Spinal cord (tissue), 10 donors: ENCODE data around the gene ZC3H7B. TPM values are rescaled to one million over a fixed set of nuclear protein-coding genes. Genes with fewer than 3 reads are reported as not detected.

Experiments
- DNase-seq, 6 donors: peaks; one replicate each; pipeline versions ENCODE4 v3.0.0 to v3.0.0-alpha.2; 2013 to 2015; ENCODE audit warnings: low spot score in 6 of 6, low read depth in 4 of 6
- H3K27ac ChIP-seq: one replicate; pipeline ENCODE4 v1.5.1; 2013; ENCODE audit warnings: low read depth, low read length, control low read depth
- H3K27me3 ChIP-seq: one replicate; pipeline ENCODE4 v1.6.1; 2013; ENCODE audit warnings: low read length; ENCODE audit not compliant: control insufficient read depth, insufficient read depth
- H3K36me3 ChIP-seq: one replicate; pipeline ENCODE4 v1.6.1; 2013; ENCODE audit warnings: low read length; ENCODE audit not compliant: control insufficient read depth, insufficient read depth
- H3K4me1 ChIP-seq: one replicate; pipeline ENCODE4 v1.6.1; 2013; ENCODE audit warnings: low read length; ENCODE audit not compliant: control insufficient read depth, insufficient read depth
- H3K4me3 ChIP-seq: one replicate; pipeline ENCODE4 v1.5.1; 2013; ENCODE audit warnings: low read depth, low read length, control low read depth
- H3K9me3 ChIP-seq: one replicate; pipeline ENCODE4 v1.6.1; 2013; ENCODE audit warnings: low read length; ENCODE audit not compliant: control insufficient read depth, insufficient read depth
- WGBS: methylation state at CpG from one replicate; pipeline ENCODE4 v1.1.5; 2013; ENCODE audit warnings: missing lambda C conversion rate; ENCODE audit not compliant: insufficient coverage; 5-methylcytosine and 5-hydroxymethylcytosine counted together
- polyA plus RNA-seq, 2 donors: library from polyadenylated mRNA; unstranded; fragments of 120-200 nt; gene quantifications; one replicate each; pipeline ENCODE4 v1.2.1, GENCODE V29; 2013; ENCODE audit not compliant: insufficient read length in 2 of 2
- total RNA-seq, 2 donors: library from RNA; depleted of rRNA in 1 of 2; stranded (reverse); fragments of 120-200 nt in 1 of 2; fragments of >200 nt in 1 of 2; gene quantifications; one replicate each; pipeline versions ENCODE4 v1.2.3 to v1.2.4, GENCODE V29; 2013 to 2014
- donor health status: healthy.

The ZC3H7B gene
- total and polyA plus RNA-seq, 4 donors, result 41.6 to 108 (median 82.4) TPM

DNA sequence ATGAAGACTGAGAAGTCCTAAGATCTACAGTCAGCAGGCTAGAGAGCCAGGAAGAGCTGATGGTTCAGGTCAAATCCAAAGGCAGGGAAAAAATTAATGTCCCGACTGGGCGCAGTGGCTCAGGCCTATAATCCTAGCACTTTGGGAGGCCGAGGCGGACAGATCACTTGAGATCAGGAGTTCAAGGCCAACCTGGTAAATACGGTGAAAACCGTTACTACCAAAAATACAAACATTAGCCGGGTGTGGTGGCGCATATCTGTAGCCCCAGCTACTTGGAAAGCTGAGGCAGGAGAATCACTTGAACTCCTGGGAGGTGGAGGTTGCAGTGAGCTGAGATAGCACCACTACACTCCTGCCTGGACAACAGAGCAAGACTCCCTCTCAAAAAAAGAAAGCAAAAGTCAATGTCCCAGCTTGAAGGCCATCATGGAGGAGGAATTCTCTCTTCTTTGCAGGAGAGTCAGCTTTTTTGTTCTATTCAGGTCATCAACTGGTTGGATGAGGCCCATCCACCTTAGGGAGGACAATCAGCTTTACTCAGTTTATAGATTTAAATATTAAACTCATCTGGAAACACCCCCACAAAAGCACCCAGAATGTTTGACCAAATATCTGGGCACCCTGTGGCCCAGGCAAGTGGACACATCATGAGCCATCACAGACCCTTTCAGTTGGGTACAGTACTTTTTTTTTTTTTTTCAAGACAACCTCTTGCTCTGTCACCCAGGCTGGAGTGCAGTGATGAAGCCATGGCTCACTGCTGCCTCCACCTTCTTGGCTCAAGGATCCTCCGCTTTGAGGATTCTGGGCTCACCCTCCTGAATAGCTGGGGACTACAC is 4.3 kb upstream of the ZC3H7B start:
- Histone ChIP-seq H3K36me3 (peaks cover 3% of the 10 kb centered on the region), H3K4me3 (no peak overlapping the region), H3K9me3 (no peaks in the 10 kb centered on the region), H3K27ac (no peak overlapping the region), H3K4me1 (peaks cover 4% of the 10 kb centered on the region), H3K27me3 (no peaks in the 10 kb centered on the region)
- DNase-seq, result no peak
- 94% methylated on average over 9 of the region's 9 CpGs for WGBS

DNA sequence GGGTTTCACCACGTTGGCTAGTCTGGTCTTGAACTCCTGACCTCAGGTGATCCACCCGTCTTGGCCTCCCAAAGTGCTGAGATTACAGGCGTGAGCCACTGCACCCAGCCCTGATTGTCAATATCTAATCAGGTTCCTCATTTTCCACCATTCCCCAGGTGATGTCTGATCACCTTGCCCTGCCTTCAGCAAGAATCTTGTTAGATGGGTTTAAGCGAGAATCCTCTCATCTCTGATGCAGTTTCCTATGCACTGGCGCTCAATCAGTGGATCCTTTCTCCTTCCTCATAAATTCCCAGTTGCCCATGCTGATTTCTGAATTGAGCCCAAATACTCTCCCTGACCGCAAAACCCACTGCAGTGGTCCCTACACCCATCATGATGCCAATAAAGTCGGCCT is 664 bp upstream of the ZC3H7B start:
- Histone ChIP-seq H3K4me3 (peak overlapping the region; percentile 86), H3K27ac (peak overlapping the region; percentile 88), H3K4me1 (peaks cover 20% of the 10 kb centered on the region), H3K27me3 (no peaks in the 10 kb centered on the region), H3K9me3 (no peaks in the 10 kb centered on the region), H3K36me3 (peaks cover 6% of the 10 kb centered on the region)
- WGBS, result 51% methylated on average over 5 of the region's 7 CpGs
- no peak for DNase-seq

DNA sequence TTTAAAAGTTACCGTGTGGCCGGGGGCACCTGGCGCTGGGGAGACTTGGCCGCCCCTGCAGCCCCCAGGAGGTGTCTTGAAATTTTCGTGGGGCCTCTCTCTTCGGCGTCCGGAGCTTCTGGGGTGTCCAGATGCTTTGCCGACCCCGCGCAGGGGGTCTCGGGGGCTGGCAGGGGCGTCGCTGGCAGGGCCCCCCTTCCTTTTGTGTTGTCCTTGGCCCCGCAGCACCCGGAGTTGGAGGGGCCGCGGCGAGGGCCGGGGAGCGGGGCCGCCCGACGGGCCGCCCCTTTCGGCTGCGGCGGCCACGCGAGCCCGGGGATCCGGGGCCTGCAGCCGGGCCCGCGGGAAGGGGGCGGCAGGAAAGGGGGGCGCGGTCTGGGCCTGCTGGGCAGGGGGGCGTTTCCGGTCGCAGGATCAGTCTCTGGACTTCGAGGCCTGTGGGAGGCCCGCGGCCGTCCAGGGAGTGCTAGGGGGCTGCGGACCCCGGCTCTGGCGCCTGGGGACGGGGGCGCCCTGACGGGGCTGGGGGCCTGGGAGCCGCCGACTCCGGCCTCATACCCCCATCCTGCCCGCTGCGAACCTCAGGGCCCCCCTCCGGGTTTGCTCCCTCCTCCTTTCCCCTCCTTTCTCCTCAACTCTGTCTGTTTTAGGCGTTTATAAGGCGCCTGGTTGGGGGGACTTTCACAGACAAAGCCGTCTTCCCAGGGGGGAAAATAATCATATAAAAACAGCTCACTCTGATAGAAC is 869 bp downstream of the ZC3H7B start:
- Histone ChIP-seq H3K4me1 (peaks cover 21% of the 10 kb centered on the region), H3K36me3 (peaks cover 9% of the 10 kb centered on the region), H3K4me3 (peak overlapping the region; percentile 86), H3K27me3 (no peaks in the 10 kb centered on the region), H3K9me3 (no peaks in the 10 kb centered on the region), H3K27ac (peak overlapping the region; percentile 88)
- peak in 2 of 6 donors; percentile 66 to 70 for DNase-seq
- under 1% methylated on average over 54 of the region's 60 CpGs for WGBS

DNA sequence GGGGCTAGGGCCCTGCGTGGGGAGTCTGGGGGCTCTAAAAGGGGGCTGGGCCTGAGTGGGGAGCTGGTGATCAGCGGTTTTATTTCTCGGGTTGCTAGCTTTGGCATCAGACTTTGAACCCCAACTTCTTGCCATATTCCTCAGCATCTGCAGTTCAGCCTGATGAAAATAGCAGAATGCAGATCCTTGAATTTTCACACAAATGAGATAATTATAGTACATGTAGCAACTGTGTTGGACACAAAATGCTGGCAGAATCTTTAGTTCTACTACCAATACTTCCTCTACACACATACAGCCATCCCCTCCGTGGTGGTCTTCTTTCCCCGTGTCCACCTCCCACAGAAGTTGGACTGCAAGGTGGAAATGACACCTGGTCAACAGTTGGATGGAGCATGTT is 1.5 kb downstream of the ZC3H7B start:
- H3K4me1 ChIP-seq, result peaks cover 21% of the 10 kb centered on the region
- peak in 1 of 6 donors; percentile 41 for DNase-seq
- 0% methylated on average over 1 of the region's 5 CpGs for WGBS
- H3K27ac ChIP-seq, result peak overlapping the region; percentile 78
- peaks cover 9% of the 10 kb centered on the region for H3K36me3 ChIP-seq
- no peaks in the 10 kb centered on the region for H3K9me3 ChIP-seq
- H3K4me3 ChIP-seq, result peak overlapping the region; percentile 86
- no peaks in the 10 kb centered on the region for H3K27me3 ChIP-seq

DNA sequence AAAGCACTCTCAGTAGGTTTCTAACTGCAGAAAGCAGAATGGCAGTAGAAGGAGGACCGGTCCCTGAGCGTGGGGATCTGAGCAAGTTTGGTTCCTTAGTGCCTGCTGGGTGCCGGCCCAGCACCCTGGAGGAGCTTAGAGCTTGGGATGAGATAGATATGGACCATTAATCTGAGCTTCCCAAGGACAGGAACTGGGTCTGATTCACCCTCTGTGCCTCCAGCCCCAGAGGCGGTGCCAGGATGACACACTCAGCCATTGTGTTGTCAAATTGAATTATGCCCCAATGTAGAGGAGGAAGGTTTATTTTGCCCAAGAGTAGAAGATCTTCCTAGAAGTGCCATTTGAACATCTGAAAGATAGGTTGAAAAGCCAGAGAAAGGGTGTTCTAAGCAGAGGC is 4.3 kb downstream of the ZC3H7B start:
- Histone ChIP-seq H3K9me3 (no peaks in the 10 kb centered on the region), H3K4me3 (no peak overlapping the region), H3K27ac (no peak overlapping the region), H3K36me3 (peaks cover 11% of the 10 kb centered on the region), H3K27me3 (no peaks in the 10 kb centered on the region), H3K4me1 (peaks cover 21% of the 10 kb centered on the region)
- 83% methylated on average over 4 of the region's 4 CpGs for WGBS
- no peak for DNase-seq

DNA sequence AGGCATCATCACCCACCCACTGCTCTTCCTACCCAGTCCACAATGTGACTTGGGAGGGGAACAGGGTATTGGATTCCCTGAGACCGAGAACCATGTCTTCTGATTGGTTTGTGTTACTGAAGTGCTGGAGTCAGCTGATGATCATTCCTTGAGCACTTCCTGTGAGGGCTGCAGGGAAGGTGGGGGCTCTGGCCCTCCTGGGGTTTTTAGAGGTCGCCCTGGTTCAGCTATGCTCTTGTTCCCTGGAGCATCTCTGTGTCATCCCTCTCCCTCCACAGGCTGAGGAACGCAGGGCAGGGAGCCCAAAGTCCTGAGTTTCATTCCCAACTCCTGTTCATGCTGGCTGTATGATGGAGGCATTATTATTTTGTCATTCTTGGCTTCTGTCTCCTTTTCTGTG is 6.7 kb downstream of the ZC3H7B start:
- 17% methylated on average over 1 of the region's 3 CpGs for WGBS
- Histone ChIP-seq H3K27me3 (no peaks in the 10 kb centered on the region), H3K4me1 (peaks cover 10% of the 10 kb centered on the region), H3K4me3 (no peak overlapping the region), H3K36me3 (peaks cover 11% of the 10 kb centered on the region), H3K9me3 (no peaks in the 10 kb centered on the region), H3K27ac (no peak overlapping the region)
- peak in 1 of 6 donors; percentile 25 for DNase-seq

DNA sequence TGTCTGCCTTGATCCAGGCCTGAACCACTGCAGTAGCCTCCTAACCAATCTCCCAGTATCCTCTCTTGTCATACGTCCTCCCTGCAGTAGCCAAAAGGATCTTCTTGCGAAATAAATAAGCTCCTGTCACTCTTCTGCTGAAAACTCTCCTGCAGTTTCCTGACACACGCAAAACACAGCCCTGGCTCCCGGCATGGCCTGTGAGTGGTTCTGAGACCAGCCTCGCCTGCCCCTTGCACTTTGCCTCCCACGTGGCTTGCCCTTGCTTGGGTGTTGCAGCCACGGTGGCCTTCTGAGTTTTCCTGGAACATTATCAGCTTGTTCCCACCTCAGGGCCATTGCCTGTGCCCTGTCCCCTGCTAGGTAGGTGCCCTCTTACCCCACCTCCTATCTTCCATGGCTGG is 7.2 kb downstream of the ZC3H7B start:
- H3K4me3 ChIP-seq, result no peak overlapping the region
- H3K27me3 ChIP-seq, result no peaks in the 10 kb centered on the region
- 74% methylated on average over 7 of the region's 7 CpGs for WGBS
- peaks cover 10% of the 10 kb centered on the region for H3K4me1 ChIP-seq
- no peak for DNase-seq
- H3K9me3 ChIP-seq, result no peaks in the 10 kb centered on the region
- peaks cover 11% of the 10 kb centered on the region for H3K36me3 ChIP-seq
- H3K27ac ChIP-seq, result no peak overlapping the region

DNA sequence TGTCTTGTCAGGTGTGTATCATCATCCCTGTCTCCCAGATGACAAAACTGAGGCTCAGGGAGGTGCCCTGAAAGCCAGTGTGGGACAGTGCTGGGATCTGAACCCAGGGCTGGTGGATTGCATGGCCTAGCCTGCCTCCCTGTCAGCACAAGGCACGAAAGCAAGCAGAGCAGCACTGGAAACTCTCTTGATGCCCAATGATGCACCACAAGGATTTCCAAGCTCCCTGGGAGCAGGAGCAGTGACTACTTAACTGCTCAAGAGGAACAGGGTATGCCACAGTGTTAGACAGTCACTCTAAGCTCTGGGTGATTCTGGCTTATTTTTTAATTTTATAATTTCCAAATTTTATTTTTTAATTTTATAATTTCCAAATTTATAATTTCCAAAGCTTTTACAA is 9.0 kb downstream of the ZC3H7B start:
- no peak for DNase-seq
- Histone ChIP-seq H3K9me3 (no peaks in the 10 kb centered on the region), H3K4me3 (no peak overlapping the region), H3K36me3 (peaks cover 13% of the 10 kb centered on the region), H3K27me3 (no peaks in the 10 kb centered on the region), H3K27ac (no peak overlapping the region), H3K4me1 (peaks cover 5% of the 10 kb centered on the region)
- WGBS, result 100% methylated on average over 1 of the region's 1 CpG

DNA sequence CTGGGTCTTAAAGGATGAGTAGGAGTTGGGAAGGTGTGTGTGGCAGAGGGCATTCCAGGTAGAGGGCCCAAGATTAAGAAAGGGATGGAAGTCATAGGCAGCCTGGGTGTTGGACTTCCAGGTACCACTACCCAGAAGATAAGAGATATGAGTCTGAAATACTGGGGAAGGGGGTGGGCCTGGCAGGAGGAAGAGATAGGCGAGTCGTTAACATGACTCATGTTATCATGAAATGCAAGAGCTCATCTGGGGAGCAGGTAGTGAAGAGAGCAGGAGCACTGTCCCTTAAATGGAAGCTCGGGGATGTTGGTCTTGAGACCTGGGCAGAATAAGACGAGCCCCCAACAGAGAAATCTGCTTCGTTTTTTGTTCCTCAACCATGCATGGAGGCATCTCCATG is 10.2 kb downstream of the ZC3H7B start:
- no peaks in the 10 kb centered on the region for H3K9me3 ChIP-seq
- no peaks in the 10 kb centered on the region for H3K4me1 ChIP-seq
- H3K27me3 ChIP-seq, result no peaks in the 10 kb centered on the region
- no CpG with 5 or more reads among the region's 5 CpGs for WGBS
- no peak overlapping the region for H3K4me3 ChIP-seq
- peaks cover 17% of the 10 kb centered on the region for H3K36me3 ChIP-seq
- H3K27ac ChIP-seq, result no peak overlapping the region
- no peak for DNase-seq
